Stimulated activated naive CD8-positive, alpha-beta T cell treated with anti-CD3 and anti-CD28 coated beads, Interleukin-15, amount 100 ng/mL, for 72 hours (primary cell): Measurements from ENCODE around the gene CDC42EP4.
"Not testable (repeated sequence)": the region's sequence is repeated elsewhere in the genome, so short reads cannot be mapped to it uniquely, and the experiment has no call there.

Experiments used
- ATAC-seq: fragments of 150-1000 bp; cut with Tn5 transposase; 2 replicates; pipeline ENCODE4 v1.10.0; 2021; ENCODE audit warnings: mild to moderate bottlenecking, moderate library complexity
- DNase-seq, 2 donors: peaks; one replicate each; pipeline ENCODE4 v3.0.0; 2021 to 2022
- H3K27ac Mint-ChIP-seq, 2 donors: one replicate each; pipeline ENCODE4 v1.8.0; 2022; ENCODE audit warnings: mild to moderate bottlenecking in 2 of 2, mixed read lengths in 2 of 2, moderate library complexity in 2 of 2
- H3K27me3 Mint-ChIP-seq: one replicate; pipeline ENCODE4 v1.8.0; 2022; ENCODE audit warnings: mixed read lengths
- H3K4me1 Mint-ChIP-seq: one replicate; pipeline ENCODE4 v1.8.0; 2022; ENCODE audit warnings: mild to moderate bottlenecking, mixed read lengths
- H3K4me3 Mint-ChIP-seq, 2 donors: one replicate each; pipeline ENCODE4 v1.8.0; 2022; ENCODE audit warnings: mild to moderate bottlenecking in 2 of 2, mixed read lengths in 2 of 2, moderate library complexity in 1 of 2
- H3K9me3 Mint-ChIP-seq, 2 donors: one replicate each; pipeline ENCODE4 v1.8.0; 2022; ENCODE audit warnings: mixed read lengths in 2 of 2

The CDC42EP4 gene

DNA sequence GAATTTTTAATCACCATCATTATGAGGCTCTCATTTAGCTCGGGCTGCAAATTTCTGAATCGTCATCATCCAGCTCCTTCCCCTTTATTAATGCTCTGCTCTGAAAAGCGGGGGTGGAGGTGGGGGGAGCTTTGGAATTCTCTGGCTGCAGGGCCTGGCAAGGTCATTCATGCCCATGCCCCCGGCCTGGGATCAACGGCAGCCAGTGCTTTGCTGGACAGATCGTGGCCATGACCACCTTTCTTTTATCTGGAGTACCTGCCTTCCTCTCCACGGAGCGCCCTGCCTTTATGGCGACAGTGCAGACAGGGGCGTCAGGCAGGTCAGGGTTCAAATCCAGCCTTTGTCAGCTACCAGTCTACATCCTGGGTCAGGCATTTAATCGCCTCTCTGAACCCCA, 45.0 kb downstream of the CDC42EP4 start:
- Mint-ChIP-seq H3K4me3 (no peak overlapping the region), H3K27me3 (no peaks in the 10 kb centered on the region)

DNA sequence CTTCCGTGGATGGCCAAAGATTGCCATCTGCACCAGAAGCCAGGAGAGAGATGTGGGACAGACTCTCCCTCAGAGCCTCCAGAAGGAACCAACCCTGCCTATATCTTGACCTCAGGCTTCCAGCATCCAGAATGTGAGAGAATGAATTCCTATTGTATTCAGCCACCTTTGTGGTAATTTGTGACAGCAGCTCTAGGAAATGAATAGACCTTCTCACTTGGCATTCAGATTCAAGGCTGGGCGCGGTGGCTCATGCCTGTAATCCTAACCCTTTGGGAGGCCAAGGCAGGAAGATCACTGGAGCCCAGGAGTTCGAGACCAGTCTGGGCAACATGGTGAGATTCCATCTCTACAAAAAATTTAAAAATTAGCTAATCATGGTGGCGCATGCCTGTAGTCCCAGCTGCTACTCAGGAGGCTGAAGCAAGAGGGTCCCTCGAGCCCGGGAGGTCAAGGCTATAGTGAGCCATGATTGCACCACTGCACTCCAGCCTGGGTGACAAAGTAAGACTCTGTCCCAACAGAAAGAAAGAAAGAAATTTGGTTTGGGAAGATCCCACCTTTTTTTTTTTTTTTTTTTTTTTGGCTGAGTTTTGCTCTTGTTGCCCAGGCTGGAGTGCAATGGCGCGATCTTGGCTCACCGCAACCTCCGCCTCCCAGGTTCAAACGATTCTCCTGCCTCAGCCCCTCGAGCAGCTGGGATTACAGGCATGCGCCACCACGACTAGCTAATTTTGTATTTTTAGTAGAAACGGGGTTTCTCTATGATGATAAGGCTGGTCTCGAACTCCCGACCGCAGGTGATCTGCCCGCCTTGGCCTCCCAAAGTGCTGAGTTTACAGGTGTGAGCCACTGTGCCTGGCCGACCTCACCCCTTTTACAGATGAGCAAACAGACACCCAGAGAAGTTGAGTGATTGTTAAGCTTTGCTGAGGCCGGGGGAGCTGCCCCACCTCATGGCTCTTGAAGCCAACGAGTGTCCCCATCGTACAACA, 45.9 kb downstream of the CDC42EP4 start:
- DNase-seq: no peak
- Mint-ChIP-seq H3K27ac (no peak overlapping the region), H3K4me3 (no peak overlapping the region), H3K4me1 (no peaks in the 10 kb centered on the region), H3K9me3 (no peaks in the 10 kb centered on the region), H3K27me3 (no peaks in the 10 kb centered on the region)
- no peak for ATAC-seq

More for the DNA sequence above, 45.0 kb downstream of the CDC42EP4 start:
- DNase-seq (no peak), ATAC-seq (no peak)
- H3K4me1 Mint-ChIP-seq: no peaks in the 10 kb centered on the region
- H3K27ac Mint-ChIP-seq: no peak overlapping the region
- no peaks in the 10 kb centered on the region for H3K9me3 Mint-ChIP-seq

DNA sequence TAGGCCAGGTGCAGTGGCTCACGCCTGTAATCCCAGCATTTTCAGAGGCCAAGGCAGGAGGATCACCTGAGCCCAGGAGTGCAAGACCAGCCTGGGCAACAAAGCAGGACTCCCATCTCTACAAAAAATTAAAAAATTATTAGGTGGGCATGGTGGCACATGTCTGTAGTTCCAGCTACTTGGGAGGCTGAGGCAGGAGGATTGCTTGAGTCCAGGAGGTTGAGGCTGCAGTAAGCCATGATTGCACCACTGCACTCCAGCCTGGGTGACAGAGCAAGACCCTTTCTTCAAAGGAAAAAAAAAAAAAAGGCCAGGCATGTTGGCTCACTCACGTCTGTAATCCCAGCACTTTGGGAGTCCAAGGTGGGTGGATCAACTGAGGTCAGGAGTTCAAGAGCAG, 47.4 kb downstream of the CDC42EP4 start:
- H3K9me3 Mint-ChIP-seq, H3K27ac Mint-ChIP-seq, H3K4me3 Mint-ChIP-seq, ATAC-seq, DNase-seq, H3K27me3 Mint-ChIP-seq, H3K4me1 Mint-ChIP-seq: not testable (repeated sequence)

DNA sequence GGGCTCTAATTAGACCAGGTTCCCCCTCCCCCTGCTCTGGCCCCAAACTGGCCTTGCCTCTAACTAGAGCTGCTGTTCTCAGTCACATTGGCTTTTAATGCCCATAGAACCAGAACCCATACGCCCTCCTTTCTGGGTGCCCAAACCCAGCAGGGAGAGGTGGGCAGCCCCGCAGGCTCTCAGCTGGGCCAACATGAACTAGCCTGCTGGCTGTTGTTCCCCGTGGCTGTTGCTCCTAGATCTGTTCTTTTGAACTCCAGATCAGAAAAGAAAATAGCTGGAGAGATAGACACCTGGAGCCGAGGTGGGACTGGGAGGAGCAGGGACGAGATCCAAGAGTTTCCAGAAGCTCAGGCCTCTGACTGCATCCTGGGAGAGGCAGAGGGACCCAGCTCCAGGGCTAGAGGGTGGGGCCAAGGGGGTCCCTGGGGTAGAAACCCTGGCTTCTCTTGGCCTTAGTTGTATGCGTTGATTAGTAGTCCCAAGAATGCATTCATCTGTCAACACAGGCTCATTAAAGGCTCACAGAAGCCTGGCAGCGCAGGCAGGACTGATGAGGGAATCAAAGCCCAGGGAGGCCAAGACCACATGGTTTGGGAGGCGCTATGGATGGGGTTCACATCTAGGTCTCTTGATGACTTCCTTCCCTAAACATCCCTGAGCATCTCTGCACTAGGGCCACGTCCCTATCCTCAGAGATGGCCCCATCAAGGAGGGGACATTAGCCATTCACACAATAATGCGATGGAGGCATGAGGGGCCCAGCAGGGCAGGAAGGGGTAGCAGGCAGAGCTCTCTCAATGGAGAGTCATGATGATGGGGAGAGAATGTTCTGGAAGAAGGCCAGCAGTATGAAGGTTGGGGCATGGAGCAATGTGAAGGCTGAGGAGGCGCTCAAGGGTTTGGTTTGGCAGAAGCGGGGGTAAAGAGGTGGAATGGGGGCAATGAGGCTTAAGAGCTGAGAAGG, 48.8 kb downstream of the CDC42EP4 start:
- no peak overlapping the region for H3K4me3 Mint-ChIP-seq
- ATAC-seq (no peak), DNase-seq (no peak)
- no peaks in the 10 kb centered on the region for H3K9me3 Mint-ChIP-seq
- no peaks in the 10 kb centered on the region for H3K4me1 Mint-ChIP-seq
- H3K27ac Mint-ChIP-seq: no peak overlapping the region
- no peaks in the 10 kb centered on the region for H3K27me3 Mint-ChIP-seq

DNA sequence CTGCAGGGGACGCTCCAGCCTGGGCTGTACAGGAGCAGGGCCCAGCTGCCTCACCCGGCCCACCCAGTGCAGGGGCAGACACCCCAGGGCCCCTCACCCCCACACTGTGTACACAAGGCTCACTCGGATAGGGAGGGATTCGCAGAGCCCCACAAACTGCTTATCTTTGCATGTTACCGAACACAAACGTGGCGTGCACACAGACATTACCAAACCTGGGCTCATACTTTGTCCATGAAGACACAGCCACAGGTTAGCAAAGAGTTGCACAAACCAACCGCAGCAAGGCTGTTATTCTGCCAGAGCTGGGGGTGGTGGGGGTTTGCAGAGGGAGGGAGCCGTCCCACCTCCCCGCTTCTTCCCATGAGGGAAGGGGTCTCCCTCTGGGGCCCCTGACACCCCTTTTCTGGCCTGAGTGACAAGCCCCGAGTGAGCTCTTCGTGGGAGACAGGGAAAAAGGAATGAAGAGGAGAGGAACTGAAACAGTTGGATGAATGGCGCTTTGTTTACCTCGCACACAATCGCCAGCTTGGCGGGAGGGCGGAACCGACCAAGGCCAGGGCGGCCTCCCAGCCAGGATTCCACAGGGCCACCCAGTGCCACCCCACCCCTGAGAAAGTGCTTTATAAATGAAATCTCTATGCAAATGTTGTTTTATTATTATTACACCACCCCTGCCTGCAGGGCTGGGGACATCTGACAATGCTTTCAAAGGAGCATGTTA, 49.7 kb downstream of the CDC42EP4 start:
- no peaks in the 10 kb centered on the region for H3K27me3 Mint-ChIP-seq
- ATAC-seq (peak; percentile 54), DNase-seq (no peak)
- no peak overlapping the region for H3K4me3 Mint-ChIP-seq
- H3K4me1 Mint-ChIP-seq: no peaks in the 10 kb centered on the region
- no peaks in the 10 kb centered on the region for H3K9me3 Mint-ChIP-seq
- no peak overlapping the region for H3K27ac Mint-ChIP-seq

DNA sequence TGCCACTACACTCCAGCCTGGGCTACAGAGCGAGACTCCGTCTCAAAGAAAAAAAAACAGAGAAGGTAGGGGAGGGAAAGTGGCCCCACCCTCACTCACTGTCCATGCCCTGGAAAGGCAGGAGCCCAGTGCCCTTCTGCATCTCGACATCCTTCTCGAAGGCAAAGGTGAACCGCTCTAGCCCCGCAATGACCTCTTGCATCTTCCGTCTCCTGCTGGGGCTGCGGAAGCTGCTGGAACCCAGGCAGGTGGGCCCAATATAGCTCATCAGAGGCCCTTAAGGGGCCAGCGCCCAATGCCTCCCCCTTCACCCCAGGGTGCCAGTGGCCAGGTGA, 50.2 kb downstream of the CDC42EP4 start, which contains the start of gene CPSF4L:
Gene CPSF4L (minus strand): TSS at position 264 of the 335 bp plus-strand sequence. CDS start 62 bp downstream, at position 202.
- DNase-seq (no peak), ATAC-seq (no peak)
- Mint-ChIP-seq H3K27ac (no peak within 1 kb of the TSS), H3K4me3 (no peak within 1 kb of the TSS), H3K9me3 (no peaks in the 10 kb centered on the region), H3K4me1 (no peaks in the 10 kb centered on the region), H3K27me3 (no peaks in the 10 kb centered on the region)

DNA sequence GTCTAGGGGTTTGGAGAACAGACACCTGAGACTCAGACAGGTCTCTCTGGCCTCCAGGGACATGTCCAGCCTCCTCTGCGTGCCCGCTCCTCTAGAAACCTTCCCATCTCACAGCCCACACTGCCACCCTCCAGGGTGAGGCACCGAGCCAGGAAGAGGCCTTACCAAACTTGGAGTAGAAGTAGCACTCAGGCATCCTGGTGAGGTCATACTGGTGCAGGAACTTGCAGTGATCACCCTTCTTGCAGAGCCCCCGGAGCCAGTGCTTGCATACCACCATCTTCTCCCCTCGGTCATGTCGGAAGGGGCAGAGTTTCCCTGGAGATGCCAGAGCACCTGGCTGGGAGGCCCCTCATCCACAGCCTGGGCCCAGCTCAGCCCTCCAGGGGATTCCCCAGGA, 54.3 kb downstream of the CDC42EP4 start:
- DNase-seq: no peak
- H3K27ac Mint-ChIP-seq: peak overlapping the region in 1 of 2 donors; percentile 46
- ATAC-seq: no peak
- H3K4me1 Mint-ChIP-seq: no peaks in the 10 kb centered on the region
- H3K9me3 Mint-ChIP-seq: no peaks in the 10 kb centered on the region
- no peaks in the 10 kb centered on the region for H3K27me3 Mint-ChIP-seq
- H3K4me3 Mint-ChIP-seq: no peak overlapping the region

DNA sequence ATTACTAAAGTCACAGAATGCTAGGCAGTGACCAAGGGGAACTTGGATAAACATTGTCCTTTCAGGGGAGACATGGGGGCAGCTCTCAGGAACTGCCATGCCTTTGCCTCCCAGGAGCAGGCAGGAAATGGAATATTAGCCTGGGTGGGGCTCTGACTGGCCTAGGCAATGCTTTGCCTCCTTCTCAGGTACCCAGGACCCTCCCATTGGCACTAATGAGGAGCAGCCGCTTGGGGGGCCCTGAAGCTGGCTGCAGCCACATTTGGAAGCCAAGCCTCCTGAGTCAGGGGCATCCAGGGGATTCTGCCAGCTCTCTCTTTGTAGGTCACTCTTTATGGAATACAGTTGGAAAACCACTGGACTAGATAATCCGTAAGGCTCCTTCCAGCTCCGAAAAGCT, 55.6 kb downstream of the CDC42EP4 start:
- Mint-ChIP-seq H3K27ac (no peak overlapping the region), H3K4me1 (no peaks in the 10 kb centered on the region), H3K9me3 (no peaks in the 10 kb centered on the region), H3K27me3 (no peaks in the 10 kb centered on the region), H3K4me3 (no peak overlapping the region)
- DNase-seq (no peak), ATAC-seq (no peak)

DNA sequence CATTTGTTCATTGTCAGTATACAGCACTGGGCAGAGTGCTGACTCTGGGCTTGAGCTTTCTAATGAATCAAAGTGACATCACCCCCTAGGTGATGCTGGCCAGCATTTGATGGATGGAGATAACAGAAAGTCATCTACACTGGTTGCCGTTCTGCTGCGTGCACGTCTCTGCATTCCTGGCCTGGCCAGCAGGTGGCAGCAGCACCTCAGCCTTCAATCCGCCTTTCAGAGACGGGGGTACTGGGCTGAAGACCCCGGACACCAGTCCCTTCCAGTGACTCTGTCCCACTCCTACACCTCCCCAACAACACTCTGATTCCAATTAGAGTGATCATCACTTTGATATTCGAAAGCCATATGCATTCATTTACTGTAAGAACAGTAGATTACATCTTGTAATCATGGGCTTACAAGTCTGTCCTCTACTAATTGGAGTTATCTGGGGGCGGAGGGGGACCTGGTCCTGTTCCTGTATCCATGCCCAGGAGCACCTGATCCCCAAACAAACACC, 56.1 kb downstream of the CDC42EP4 start:
- H3K4me3 Mint-ChIP-seq: no peak overlapping the region
- no peaks in the 10 kb centered on the region for H3K9me3 Mint-ChIP-seq
- no peaks in the 10 kb centered on the region for H3K27me3 Mint-ChIP-seq
- ATAC-seq (peak; percentile 89), DNase-seq (peak; percentile 56 to 60)
- H3K4me1 Mint-ChIP-seq: no peaks in the 10 kb centered on the region
- H3K27ac Mint-ChIP-seq: no peak overlapping the region

DNA sequence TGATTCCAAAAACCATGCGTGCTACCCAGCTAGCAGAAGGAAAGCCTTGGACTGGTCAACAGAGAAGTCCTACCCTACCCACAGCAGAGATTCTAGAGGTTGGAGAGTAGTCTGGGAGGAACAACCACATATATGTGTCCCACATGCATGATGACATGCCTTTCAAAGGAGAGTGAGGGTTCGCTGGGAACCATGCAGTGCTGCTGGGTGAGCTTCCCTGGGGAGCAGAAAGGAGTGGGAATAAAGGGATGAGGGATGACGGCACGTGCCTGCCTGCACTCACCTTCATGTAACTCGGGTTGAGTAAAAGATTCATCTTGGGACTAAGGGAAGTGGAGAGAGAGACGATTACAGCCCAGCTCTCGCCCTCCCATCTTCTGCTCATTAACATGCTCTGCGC, 59.9 kb downstream of the CDC42EP4 start:
- Mint-ChIP-seq H3K27me3 (no peaks in the 10 kb centered on the region), H3K27ac (peak overlapping the region; percentile 8 to 67), H3K4me3 (no peak overlapping the region), H3K9me3 (no peaks in the 10 kb centered on the region), H3K4me1 (no peaks in the 10 kb centered on the region)
- DNase-seq: no peak
- no peak for ATAC-seq

DNA sequence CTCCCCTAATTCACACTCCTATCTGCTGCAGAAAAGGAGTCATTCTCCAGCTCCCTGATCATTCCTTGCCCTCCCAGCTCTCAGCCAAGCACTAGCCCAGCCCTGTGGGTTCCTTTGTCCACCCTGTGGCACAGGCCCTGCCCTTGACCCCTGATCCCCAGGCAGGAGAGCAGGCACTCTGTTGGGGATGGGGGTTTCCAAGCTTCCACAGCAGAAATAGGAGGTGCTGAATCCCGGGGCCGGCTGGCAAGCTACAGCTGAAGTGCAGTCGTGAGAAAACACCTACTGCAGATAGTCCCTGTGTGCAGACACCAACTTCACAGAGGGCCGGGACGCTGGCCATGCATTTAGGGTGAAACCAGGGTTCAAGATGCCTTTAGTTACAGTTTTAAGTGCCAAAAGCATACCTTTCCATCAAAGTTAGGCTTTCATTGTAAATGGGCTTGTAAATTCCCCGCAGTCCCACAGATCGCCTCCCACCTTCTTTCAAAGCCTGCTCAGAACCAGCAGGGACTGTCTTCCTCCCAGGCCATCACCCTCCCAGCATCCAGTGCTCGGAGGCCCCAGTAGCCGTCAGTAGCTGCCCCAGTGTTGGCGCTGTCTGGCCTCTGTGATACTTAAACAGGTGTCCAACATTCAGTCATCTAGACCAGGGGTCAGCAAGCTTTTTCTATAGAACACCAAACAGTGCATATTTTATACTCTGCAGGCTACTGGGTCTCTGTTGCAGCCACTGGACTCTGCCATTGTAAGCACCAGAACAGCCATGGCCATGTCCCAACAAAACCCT, 60.8 kb downstream of the CDC42EP4 start:
- H3K27ac Mint-ChIP-seq: peak overlapping the region in 1 of 2 donors; percentile 75
- H3K4me1 Mint-ChIP-seq: no peaks in the 10 kb centered on the region
- H3K9me3 Mint-ChIP-seq: no peaks in the 10 kb centered on the region
- no peaks in the 10 kb centered on the region for H3K27me3 Mint-ChIP-seq
- DNase-seq (no peak), ATAC-seq (no peak)
- no peak overlapping the region for H3K4me3 Mint-ChIP-seq

DNA sequence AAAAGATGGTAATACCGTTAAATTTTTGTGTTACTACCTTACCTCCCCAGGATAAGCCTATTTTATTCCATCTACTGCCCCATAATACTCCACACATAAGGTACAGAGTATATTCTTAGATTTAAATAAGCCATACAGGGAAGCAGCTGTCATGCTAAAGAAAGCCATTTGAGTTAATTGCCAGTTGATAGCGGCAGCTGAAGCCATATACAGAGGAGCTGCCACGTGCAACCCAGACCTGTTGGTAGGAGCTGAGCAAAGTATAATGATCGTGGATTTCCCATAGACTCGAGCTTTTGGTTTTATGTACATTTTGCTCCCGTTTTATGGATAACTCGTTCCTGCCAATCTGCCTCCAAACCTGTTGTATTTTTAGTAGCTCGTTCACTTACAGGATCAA, 62.1 kb downstream of the CDC42EP4 start:
- H3K27me3 Mint-ChIP-seq: no peaks in the 10 kb centered on the region
- no peak overlapping the region for H3K27ac Mint-ChIP-seq
- no peaks in the 10 kb centered on the region for H3K4me1 Mint-ChIP-seq
- ATAC-seq: no peak
- DNase-seq: no peak
- H3K9me3 Mint-ChIP-seq: no peaks in the 10 kb centered on the region
- H3K4me3 Mint-ChIP-seq: no peak overlapping the region

DNA sequence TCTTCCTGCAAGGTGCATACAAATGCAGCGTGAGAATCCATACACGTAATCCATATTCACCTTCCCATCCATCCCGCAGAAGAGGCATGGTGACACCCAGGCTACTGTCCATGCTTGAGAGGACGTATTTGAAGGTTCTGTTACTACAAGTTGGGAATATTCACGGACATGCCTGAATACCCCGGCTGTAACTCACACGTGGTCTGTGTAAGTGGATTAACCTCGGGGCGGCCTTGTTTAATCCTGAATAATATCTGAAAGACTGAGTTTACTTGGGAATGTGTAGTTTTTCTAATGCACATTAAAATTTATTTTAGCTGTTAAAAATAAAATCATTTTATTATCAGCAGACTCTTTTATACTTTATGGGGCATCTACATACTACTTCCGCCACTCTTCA, 63.3 kb downstream of the CDC42EP4 start:
- no peak for ATAC-seq
- no peaks in the 10 kb centered on the region for H3K27me3 Mint-ChIP-seq
- no peak overlapping the region for H3K27ac Mint-ChIP-seq
- no peak overlapping the region for H3K4me3 Mint-ChIP-seq
- no peaks in the 10 kb centered on the region for H3K9me3 Mint-ChIP-seq
- DNase-seq: no peak
- H3K4me1 Mint-ChIP-seq: no peaks in the 10 kb centered on the region

DNA sequence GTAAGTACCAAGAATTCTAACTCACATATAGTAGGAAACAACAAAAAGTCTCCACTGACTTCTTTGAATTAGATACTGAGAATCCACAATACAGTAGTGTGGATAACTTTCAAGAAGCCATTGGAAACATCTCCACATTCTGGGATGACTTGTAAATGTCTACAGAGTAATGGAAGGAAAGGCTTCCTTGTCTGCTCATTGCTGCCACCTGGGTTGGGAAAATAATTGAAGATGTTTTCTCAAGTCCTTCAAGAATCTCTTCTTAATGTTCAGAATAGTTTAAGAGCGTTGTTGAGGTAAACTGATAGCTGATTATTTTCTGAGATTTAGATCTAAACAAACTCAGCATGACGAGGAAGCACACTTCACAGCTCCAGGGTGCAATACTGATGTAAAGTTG, 64.1 kb downstream of the CDC42EP4 start:
- ATAC-seq (no peak), DNase-seq (no peak)
- H3K9me3 Mint-ChIP-seq: no peaks in the 10 kb centered on the region
- no peaks in the 10 kb centered on the region for H3K4me1 Mint-ChIP-seq
- H3K27me3 Mint-ChIP-seq: no peaks in the 10 kb centered on the region
- H3K27ac Mint-ChIP-seq: no peak overlapping the region
- no peak overlapping the region for H3K4me3 Mint-ChIP-seq
